Measurements from ENCODE around the gene CCDC127. TPM values are rescaled to one million over a fixed set of nuclear protein-coding genes. Genes with fewer than 3 reads are reported as not detected.
A peak's percentile ranks its signal among the peaks of the same experiment; 100 is the strongest.

Gene CCDC127
- total and polyA plus RNA-seq, 2 of the 13 experiments (the other 11 are each of a cell fraction or from before 2014, with no cell fraction given) = 2.9 to 4.3 TPM

DNA sequence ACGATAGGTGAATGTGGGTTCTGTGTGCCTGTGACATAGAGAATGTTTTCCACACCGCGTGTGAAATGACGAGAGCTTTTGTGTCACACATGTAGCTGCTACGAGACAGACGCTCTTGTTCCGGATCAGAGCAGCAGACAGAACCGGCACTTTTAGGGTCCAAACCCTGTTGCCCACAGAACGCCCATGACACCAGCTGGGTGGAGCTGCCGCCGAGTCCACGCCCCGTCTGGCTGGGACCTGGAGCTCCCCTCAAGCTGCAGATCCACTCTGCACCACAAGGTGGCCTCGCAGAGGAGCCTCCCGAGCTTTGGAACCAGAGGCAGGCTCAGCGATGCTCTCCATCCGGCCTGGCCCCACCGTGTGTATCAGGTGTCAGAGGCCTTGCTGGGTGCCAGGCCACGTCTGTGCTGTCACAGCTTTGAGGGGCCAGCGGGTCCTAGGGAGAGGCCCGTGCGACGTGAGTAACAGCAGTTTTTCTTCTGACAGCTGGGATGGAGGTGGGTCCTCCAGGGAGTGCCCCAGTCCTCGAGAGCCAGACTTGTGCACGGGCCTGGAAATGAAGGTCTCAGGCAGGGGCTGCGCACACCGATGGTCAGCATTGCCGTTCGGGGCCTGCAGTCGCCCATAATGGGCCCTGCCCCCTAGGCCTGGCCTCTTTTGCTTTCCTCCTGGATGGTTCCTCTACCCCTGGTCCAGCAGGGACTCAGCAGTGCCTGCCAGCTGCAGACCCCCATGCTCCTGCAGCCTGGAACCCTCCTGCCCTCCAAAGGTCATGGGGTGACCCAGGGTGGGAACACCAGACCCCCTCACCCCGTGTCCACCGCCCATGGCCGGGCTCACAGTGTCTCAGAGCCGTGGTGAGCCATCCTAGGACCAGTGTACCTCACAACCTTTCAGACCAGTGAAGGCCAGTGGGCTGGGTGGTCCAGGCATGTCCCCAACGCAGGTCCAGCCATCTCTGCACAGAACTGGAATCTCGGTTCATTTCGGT lies 29.2 kb downstream of the CCDC127 start (continued):
- TF ChIP-seq, protein P1, sequence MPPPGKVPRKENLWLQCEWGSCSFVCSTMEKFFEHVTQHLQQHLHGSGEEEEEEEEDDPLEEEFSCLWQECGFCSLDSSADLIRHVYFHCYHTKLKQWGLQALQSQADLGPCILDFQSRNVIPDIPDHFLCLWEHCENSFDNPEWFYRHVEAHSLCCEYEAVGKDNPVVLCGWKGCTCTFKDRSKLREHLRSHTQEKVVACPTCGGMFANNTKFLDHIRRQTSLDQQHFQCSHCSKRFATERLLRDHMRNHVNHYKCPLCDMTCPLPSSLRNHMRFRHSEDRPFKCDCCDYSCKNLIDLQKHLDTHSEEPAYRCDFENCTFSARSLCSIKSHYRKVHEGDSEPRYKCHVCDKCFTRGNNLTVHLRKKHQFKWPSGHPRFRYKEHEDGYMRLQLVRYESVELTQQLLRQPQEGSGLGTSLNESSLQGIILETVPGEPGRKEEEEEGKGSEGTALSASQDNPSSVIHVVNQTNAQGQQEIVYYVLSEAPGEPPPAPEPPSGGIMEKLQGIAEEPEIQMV (CRISPR knock-in tag; IDR thresholded peaks at IDR 0.05; ENCODE audit: low read depth) = no peak
- no peak for TF ChIP-seq ZNF17 (CRISPR knock-in tag; IDR thresholded peaks at IDR 0.05)
- TF ChIP-seq, protein P2, sequence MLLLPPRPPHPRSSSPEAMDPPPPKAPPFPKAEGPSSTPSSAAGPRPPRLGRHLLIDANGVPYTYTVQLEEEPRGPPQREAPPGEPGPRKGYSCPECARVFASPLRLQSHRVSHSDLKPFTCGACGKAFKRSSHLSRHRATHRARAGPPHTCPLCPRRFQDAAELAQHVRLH (CRISPR knock-in tag; IDR thresholded peaks at IDR 0.05; ENCODE audit: borderline replicate concordance, low read depth) = 0 out of 2 replicates have a peak, but pooled peaks have one; percentile 23
- TF ChIP-seq ZSCAN30 (CRISPR knock-in tag; IDR thresholded peaks at IDR 0.05) = no peak
- TF ChIP-seq ZNF124 (CRISPR knock-in tag; IDR thresholded peaks at IDR 0.05) = 0 out of 2 replicates have a peak, but pooled peaks have one; percentile 35
- TF ChIP-seq, protein P3, sequence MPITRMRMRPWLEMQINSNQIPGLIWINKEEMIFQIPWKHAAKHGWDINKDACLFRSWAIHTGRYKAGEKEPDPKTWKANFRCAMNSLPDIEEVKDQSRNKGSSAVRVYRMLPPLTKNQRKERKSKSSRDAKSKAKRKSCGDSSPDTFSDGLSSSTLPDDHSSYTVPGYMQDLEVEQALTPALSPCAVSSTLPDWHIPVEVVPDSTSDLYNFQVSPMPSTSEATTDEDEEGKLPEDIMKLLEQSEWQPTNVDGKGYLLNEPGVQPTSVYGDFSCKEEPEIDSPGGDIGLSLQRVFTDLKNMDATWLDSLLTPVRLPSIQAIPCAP (CRISPR knock-in tag; IDR thresholded peaks at IDR 0.05; ENCODE audit: low read depth) = no peak
- no peak for TF ChIP-seq ZNF549 (CRISPR knock-in tag; IDR thresholded peaks at IDR 0.05)
- no peak for TF ChIP-seq FOXA1 (IDR thresholded peaks at IDR 0.05)
- no peak; the same call in 1 of the 2 replicates for TF ChIP-seq FOXA1 (CRISPR knock-in tag; IDR thresholded peaks at IDR 0.05)
- TF ChIP-seq SAFB2 (CRISPR knock-in tag; IDR thresholded peaks at IDR 0.05; ENCODE audit: borderline replicate concordance, low read depth) = no peak
- no peak for TF ChIP-seq ZFP37 (CRISPR knock-in tag; IDR thresholded peaks at IDR 0.05; ENCODE audit: borderline replicate concordance)
- TF ChIP-seq, protein P4, sequence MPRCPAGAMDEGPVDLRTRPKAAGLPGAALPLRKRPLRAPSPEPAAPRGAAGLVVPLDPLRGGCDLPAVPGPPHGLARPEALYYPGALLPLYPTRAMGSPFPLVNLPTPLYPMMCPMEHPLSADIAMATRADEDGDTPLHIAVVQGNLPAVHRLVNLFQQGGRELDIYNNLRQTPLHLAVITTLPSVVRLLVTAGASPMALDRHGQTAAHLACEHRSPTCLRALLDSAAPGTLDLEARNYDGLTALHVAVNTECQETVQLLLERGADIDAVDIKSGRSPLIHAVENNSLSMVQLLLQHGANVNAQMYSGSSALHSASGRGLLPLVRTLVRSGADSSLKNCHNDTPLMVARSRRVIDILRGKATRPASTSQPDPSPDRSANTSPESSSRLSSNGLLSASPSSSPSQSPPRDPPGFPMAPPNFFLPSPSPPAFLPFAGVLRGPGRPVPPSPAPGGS (CRISPR knock-in tag; IDR thresholded peaks at IDR 0.05) = 0 out of 2 replicates have a peak, but pooled peaks have one; percentile 58
- TF ChIP-seq NCOA1 (CRISPR knock-in tag; IDR thresholded peaks at IDR 0.05) = no peak
- TF ChIP-seq LCORL (IDR thresholded peaks at IDR 0.05) = no peak
- TF ChIP-seq LCORL (CRISPR knock-in tag; IDR thresholded peaks at IDR 0.05) = peak; percentile 63; the same call in 1 of the 2 replicates
- TF ChIP-seq ATF7 (IDR thresholded peaks at IDR 0.05) = no peak
- TF ChIP-seq ATF7 (CRISPR knock-in tag; IDR thresholded peaks at IDR 0.05) = no peak
- TF ChIP-seq PAX8 (CRISPR knock-in tag; IDR thresholded peaks at IDR 0.05; ENCODE audit: borderline replicate concordance) = no peak
- peak; percentile 68; the same call in 1 of the 2 replicates for TF ChIP-seq ZNF614 (CRISPR knock-in tag; IDR thresholded peaks at IDR 0.05; ENCODE audit: borderline replicate concordance)
- TF ChIP-seq, protein P5, sequence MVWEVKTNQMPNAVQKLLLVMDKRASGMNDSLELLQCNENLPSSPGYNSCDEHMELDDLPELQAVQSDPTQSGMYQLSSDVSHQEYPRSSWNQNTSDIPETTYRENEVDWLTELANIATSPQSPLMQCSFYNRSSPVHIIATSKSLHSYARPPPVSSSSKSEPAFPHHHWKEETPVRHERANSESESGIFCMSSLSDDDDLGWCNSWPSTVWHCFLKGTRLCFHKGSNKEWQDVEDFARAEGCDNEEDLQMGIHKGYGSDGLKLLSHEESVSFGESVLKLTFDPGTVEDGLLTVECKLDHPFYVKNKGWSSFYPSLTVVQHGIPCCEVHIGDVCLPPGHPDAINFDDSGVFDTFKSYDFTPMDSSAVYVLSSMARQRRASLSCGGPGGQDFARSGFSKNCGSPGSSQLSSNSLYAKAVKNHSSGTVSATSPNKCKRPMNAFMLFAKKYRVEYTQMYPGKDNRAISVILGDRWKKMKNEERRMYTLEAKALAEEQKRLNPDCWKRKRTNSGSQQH (CRISPR knock-in tag; IDR thresholded peaks at IDR 0.05; ENCODE audit: low read depth) = no peak
- no peak for TF ChIP-seq ZKSCAN5 (CRISPR knock-in tag; IDR thresholded peaks at IDR 0.05)
- no peak for TF ChIP-seq ZNF235 (CRISPR knock-in tag; IDR thresholded peaks at IDR 0.05; ENCODE audit: borderline replicate concordance)
- TF ChIP-seq, protein P6, sequence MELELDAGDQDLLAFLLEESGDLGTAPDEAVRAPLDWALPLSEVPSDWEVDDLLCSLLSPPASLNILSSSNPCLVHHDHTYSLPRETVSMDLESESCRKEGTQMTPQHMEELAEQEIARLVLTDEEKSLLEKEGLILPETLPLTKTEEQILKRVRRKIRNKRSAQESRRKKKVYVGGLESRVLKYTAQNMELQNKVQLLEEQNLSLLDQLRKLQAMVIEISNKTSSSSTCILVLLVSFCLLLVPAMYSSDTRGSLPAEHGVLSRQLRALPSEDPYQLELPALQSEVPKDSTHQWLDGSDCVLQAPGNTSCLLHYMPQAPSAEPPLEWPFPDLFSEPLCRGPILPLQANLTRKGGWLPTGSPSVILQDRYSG (CRISPR knock-in tag; IDR thresholded peaks at IDR 0.05) = no peak

Data from HepG2 (cell line).